Measurements from ENCODE around the gene SYF2. TPM values are rescaled to one million over a fixed set of nuclear protein-coding genes. Genes with fewer than 3 reads are reported as not detected.

The SYF2 gene
- total and polyA plus RNA-seq, 2 of the 13 experiments (the other 11 are each of a cell fraction or from before 2014, with no cell fraction given): 17.8 to 34.1 TPM

- no peak for TF ChIP-seq ZNF318 (CRISPR knock-in tag; IDR thresholded peaks at IDR 0.05)
- TF ChIP-seq ZNF335 (CRISPR knock-in tag; IDR thresholded peaks at IDR 0.05): no peak
- TF ChIP-seq RCOR2 (CRISPR knock-in tag; IDR thresholded peaks at IDR 0.05): peak; percentile 70; the same call in 1 of the 2 replicates
- 0 out of 2 replicates have a peak, but pooled peaks have one; percentile 57 for TF ChIP-seq ZNF33A (CRISPR knock-in tag; IDR thresholded peaks at IDR 0.05; ENCODE audit: borderline replicate concordance)
- TF ChIP-seq ZNF281 (CRISPR knock-in tag; IDR thresholded peaks at IDR 0.05; ENCODE audit: borderline replicate concordance): peak; percentile 41; the same call in 1 of the 2 replicates
- no peak for TF ChIP-seq PAWR (CRISPR knock-in tag; IDR thresholded peaks at IDR 0.05; ENCODE audit: borderline replicate concordance)
- TF ChIP-seq ZNF597 (CRISPR knock-in tag; IDR thresholded peaks at IDR 0.05): no peak
- TF ChIP-seq NFE2L2 (IDR thresholded peaks at IDR 0.05; ENCODE audit: low read length): no peak
- no peak for TF ChIP-seq ZNF496 (CRISPR knock-in tag; IDR thresholded peaks at IDR 0.05; ENCODE audit: insufficient replicate concordance)
- TF ChIP-seq TFE3 (CRISPR knock-in tag; IDR thresholded peaks at IDR 0.05): no peak
- peak; percentile 18; the same call in 1 of the 2 replicates for TF ChIP-seq ZBTB7A (CRISPR knock-in tag; IDR thresholded peaks at IDR 0.05)
- TF ChIP-seq ZKSCAN8 (CRISPR knock-in tag; IDR thresholded peaks at IDR 0.05; ENCODE audit: borderline replicate concordance): peak; percentile 71; the same call in 1 of the 2 replicates
Measured at GRCh38 chr1:25174363-25174729, 58.0 kb downstream of the SYF2 start (continued).

Measured in HepG2 (cell line).